HL-60 (cell line): ENCODE data around the gene LRRTM3.

Source experiments
- DNase-seq, 2 experiments: peaks; one replicate each; pipeline ENCODE4 v3.0.0-alpha.2; 2010 to 2020; ENCODE audit warnings: low read depth in 1 of 2, low spot score in 1 of 2
- H3K27ac ChIP-seq: fragments of 250-450 bp; sonication (Bioruptor Pico); replicated peaks from 2 replicates; pipeline ENCODE4 v1.5.1; 2020; ENCODE audit warnings: mild to moderate bottlenecking, moderate library complexity
- H3K27me3 ChIP-seq: fragments of 250-450 bp; sonication (Bioruptor Pico); 2 replicates; pipeline ENCODE4 v1.5.1; 2021; ENCODE audit warnings: mild to moderate bottlenecking, moderate library complexity; ENCODE audit not compliant: insufficient read depth, poor library complexity, severe bottlenecking
- H3K4me3 ChIP-seq: replicated peaks from 2 replicates; pipeline ENCODE4 v1.5.1; 2011; ENCODE audit warnings: mild to moderate bottlenecking, control low read depth, low read length; ENCODE audit not compliant: insufficient read depth
- CTCF ChIP-seq: IDR thresholded peaks from one replicate; pipeline ENCODE4 v1.5.1; 2011; ENCODE audit warnings: low read length, control low read depth, inconsistent platforms; ENCODE audit not compliant: insufficient read depth
- GABPA ChIP-seq: IDR thresholded peaks from 2 replicates; pipeline ENCODE4 v1.6.1; 2012; ENCODE audit warnings: low read depth
- POLR2AphosphoS5 ChIP-seq: IDR thresholded peaks from 2 replicates; pipeline ENCODE4 v1.6.1; 2012; ENCODE audit warnings: low read depth
- SPI1 ChIP-seq: IDR thresholded peaks from 2 replicates; pipeline ENCODE4 v1.6.1; 2012; ENCODE audit warnings: low read depth, mild to moderate bottlenecking, borderline replicate concordance
- TF ChIP-seq, protein P1 (sequence below): IDR thresholded peaks from 2 replicates; pipeline ENCODE4 v1.6.1; 2012; ENCODE audit warnings: low read depth; ENCODE audit not compliant: insufficient replicate concordance

LRRTM3 gene

GRCh38 chr10:67100951-67101350, 175.1 kb downstream of the LRRTM3 start:
- TF ChIP-seq POLR2AphosphoS5 (no peak), CTCF (no peak), SPI1 (no peak), GABPA (no peak)
- TF ChIP-seq, protein P1, sequence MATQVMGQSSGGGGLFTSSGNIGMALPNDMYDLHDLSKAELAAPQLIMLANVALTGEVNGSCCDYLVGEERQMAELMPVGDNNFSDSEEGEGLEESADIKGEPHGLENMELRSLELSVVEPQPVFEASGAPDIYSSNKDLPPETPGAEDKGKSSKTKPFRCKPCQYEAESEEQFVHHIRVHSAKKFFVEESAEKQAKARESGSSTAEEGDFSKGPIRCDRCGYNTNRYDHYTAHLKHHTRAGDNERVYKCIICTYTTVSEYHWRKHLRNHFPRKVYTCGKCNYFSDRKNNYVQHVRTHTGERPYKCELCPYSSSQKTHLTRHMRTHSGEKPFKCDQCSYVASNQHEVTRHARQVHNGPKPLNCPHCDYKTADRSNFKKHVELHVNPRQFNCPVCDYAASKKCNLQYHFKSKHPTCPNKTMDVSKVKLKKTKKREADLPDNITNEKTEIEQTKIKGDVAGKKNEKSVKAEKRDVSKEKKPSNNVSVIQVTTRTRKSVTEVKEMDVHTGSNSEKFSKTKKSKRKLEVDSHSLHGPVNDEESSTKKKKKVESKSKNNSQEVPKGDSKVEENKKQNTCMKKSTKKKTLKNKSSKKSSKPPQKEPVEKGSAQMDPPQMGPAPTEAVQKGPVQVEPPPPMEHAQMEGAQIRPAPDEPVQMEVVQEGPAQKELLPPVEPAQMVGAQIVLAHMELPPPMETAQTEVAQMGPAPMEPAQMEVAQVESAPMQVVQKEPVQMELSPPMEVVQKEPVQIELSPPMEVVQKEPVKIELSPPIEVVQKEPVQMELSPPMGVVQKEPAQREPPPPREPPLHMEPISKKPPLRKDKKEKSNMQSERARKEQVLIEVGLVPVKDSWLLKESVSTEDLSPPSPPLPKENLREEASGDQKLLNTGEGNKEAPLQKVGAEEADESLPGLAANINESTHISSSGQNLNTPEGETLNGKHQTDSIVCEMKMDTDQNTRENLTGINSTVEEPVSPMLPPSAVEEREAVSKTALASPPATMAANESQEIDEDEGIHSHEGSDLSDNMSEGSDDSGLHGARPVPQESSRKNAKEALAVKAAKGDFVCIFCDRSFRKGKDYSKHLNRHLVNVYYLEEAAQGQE: no peak
- Histone ChIP-seq H3K27me3 (no peaks in the 10 kb centered on the region), H3K4me3 (no peak overlapping the region), H3K27ac (no peak overlapping the region)
- DNase-seq: no peak

DNA sequence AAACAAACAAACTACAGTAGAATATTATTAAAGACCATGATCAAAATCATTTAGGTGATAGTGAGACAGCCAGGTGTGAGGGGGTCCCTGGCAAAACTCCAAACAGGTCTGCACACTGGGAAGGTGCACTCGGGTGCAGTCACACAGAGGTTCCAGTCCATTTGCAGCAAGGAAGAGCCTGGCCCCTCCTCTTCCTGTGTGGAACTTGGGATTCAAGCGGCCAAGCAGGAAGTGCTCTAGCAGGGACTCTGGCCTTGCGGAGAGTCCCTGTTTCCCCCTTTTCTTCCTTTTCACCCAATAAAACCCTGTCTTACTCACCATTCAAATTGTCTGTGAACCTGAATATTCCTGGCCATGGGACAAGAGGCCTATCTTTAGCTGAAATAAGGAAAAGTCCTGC, 181.8 kb downstream of the LRRTM3 start:
- H3K4me3 ChIP-seq: no peak overlapping the region
- no peak for DNase-seq
- no peak overlapping the region for H3K27ac ChIP-seq
- no peaks in the 10 kb centered on the region for H3K27me3 ChIP-seq
- TF ChIP-seq POLR2AphosphoS5 (no peak), SPI1 (no peak), CTCF (no peak), GABPA (no peak)
- TF ChIP-seq, protein P1: no peak

DNA sequence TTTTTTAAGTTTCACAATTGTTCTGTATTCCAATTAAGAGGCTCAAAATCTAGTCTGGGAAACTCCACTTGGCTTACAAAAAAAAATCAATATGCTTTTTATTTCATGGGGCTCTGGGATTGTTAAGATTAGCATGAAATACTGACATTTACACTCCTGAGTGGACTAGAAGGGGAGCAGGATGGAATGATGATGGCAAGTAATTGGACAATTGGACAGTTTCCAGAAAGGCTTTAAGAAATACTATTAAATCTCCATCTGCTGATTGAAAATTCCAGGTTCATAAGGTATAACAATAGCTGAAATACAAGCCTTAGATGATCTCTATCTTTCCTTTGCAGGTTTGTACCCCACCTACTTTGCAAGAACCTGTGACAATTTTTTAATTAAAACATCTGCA, 184.4 kb downstream of the LRRTM3 start:
- H3K27ac ChIP-seq: no peak overlapping the region
- no peaks in the 10 kb centered on the region for H3K27me3 ChIP-seq
- DNase-seq: no peak
- no peak overlapping the region for H3K4me3 ChIP-seq
- TF ChIP-seq CTCF (no peak), POLR2AphosphoS5 (no peak), SPI1 (no peak), GABPA (no peak)
- TF ChIP-seq, protein P1: no peak
